HepG2 (cell line): ENCODE measurements around the gene TUBA4A.
A peak's percentile ranks its signal among the peaks of the same experiment; 100 is the strongest.

Experiments used
- CTCF ChIP-seq: sonication (generic); formaldehyde crosslinking; IDR thresholded peaks from 2 replicates; pipeline ENCODE4 v1.5.0; 2020; ENCODE audit warnings: mild to moderate bottlenecking, missing genetic modification reagents, moderate library complexity
- PHF5A ChIP-seq: IDR thresholded peaks from one replicate; pipeline ENCODE4 v1.6.1; 2018; ENCODE audit warnings: low read depth, missing genetic modification reagents; ENCODE audit not compliant: unreplicated experiment
- POLR2AphosphoS5 ChIP-seq: IDR thresholded peaks from 2 replicates; pipeline ENCODE4 v1.6.1; 2012; ENCODE audit warnings: low read depth, low read length
- PRDM4 ChIP-seq: sonication (generic); formaldehyde crosslinking; IDR thresholded peaks from 2 replicates; pipeline ENCODE4 v1.9.0; 2021; ENCODE audit warnings: missing genetic modification reagents, borderline replicate concordance
- THAP7 ChIP-seq: sonication (generic); formaldehyde crosslinking; IDR thresholded peaks from 2 replicates; pipeline ENCODE4 v1.8.1; 2023; ENCODE audit warnings: mild to moderate bottlenecking, missing genetic modification reagents
- ZNF574 ChIP-seq: sonication (generic); formaldehyde crosslinking; IDR thresholded peaks from 2 replicates; pipeline ENCODE4 v1.4.0; 2020; ENCODE audit warnings: missing genetic modification reagents

GRCh38 chr2:219279151-219279915 is 25.6 kb upstream of the TUBA4A start, which contains the start of gene DNAJB2:
- TF ChIP-seq POLR2AphosphoS5 (peak; percentile 60; the same call in 1 of the 2 replicates), ZNF574 (peak; percentile 91; the same call in 1 of the 2 replicates), PHF5A (CRISPR knock-in tag) (no peak), PRDM4 (peak; percentile 48; the same call in 1 of the 2 replicates), CTCF (peak; percentile 49), THAP7 (CRISPR knock-in tag) (no peak)
